C4-2B (cell line): Measurements from ENCODE around the gene CCDC107.

Experiments used
- ZFX ChIP-seq: fragments of 450-650 bp; IDR thresholded peaks from 2 replicates; pipeline ENCODE4 v1.6.1; 2017
- TF ChIP-seq, protein P1 (sequence below): fragments of 450-650 bp; conservative IDR thresholded peaks from 2 replicates; pipeline ENCODE4 v1.5.1; 2017; ENCODE audit warnings: mild to moderate bottlenecking

GRCh38 chr9:35679091-35679490 is 21.0 kb downstream of the CCDC107 start:
- TF ChIP-seq, protein P1, sequence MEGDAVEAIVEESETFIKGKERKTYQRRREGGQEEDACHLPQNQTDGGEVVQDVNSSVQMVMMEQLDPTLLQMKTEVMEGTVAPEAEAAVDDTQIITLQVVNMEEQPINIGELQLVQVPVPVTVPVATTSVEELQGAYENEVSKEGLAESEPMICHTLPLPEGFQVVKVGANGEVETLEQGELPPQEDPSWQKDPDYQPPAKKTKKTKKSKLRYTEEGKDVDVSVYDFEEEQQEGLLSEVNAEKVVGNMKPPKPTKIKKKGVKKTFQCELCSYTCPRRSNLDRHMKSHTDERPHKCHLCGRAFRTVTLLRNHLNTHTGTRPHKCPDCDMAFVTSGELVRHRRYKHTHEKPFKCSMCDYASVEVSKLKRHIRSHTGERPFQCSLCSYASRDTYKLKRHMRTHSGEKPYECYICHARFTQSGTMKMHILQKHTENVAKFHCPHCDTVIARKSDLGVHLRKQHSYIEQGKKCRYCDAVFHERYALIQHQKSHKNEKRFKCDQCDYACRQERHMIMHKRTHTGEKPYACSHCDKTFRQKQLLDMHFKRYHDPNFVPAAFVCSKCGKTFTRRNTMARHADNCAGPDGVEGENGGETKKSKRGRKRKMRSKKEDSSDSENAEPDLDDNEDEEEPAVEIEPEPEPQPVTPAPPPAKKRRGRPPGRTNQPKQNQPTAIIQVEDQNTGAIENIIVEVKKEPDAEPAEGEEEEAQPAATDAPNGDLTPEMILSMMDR, result no peak
- TF ChIP-seq ZFX, result no peak
